Measurements from ENCODE around the gene MEP1B. TPM values are rescaled to one million over a fixed set of nuclear protein-coding genes. Genes with fewer than 3 reads are reported as not detected.
"Not testable (repeated sequence)": the region's sequence is repeated elsewhere in the genome, so short reads cannot be mapped to it uniquely, and the experiment has no call there.

MEP1B gene
- total RNA-seq (0.18 TPM), polyA plus RNA-seq (ENCODE audit: insufficient read depth in 1 of 8, insufficient read length in 8 of 8, low replicate concordance in 1 of 8) (under 1 TPM in 3 of 8 donors, not detected in 5; 0.12 to 0.25 (median 0.13) TPM)
- long read RNA-seq, donor 1, result 0 reads
- long read RNA-seq, donor 2, result 0 reads
- long read RNA-seq, donor 3, result 0 reads
- long read RNA-seq, donor 4, result 0 reads
- long read RNA-seq, donor 5, result 0 reads
- long read RNA-seq, donor 6, result 0 reads
- long read RNA-seq, donor 7, result 0 reads
- long read RNA-seq, donor 8, result 0 reads
- long read RNA-seq, donor 9, result 0 reads
- long read RNA-seq, donor 10, result 0 reads
- long read RNA-seq, donor 11, result 0 reads

- DNase-seq, result no peak
- H3K36me3 ChIP-seq (ENCODE audit: control insufficient read depth, insufficient read depth, low read length), result no peaks in the 10 kb centered on the region
- no peaks in the 10 kb centered on the region for H3K27me3 ChIP-seq (ENCODE audit: control insufficient read depth, insufficient read depth, low read length)
- WGBS (ENCODE audit: insufficient coverage), result no CpG with 5 or more reads among the region's 2 CpGs
- H3K9me3 ChIP-seq (replicated peaks; ENCODE audit: control insufficient read depth, low read depth, low read length), result no peaks in the 10 kb centered on the region
- no peak within 1 kb of the TSS for H3K4me3 ChIP-seq (ENCODE audit: low read length)
- H3K27ac ChIP-seq (ENCODE audit: low read length), result no peak within 1 kb of the TSS
- no peaks in the 10 kb centered on the region for H3K4me1 ChIP-seq (ENCODE audit: control insufficient read depth, insufficient read depth, low read length)
Measured at GRCh38 chr18:32189790-32190189, at the start of gene MEP1B. Gene MEP1B (plus strand): TSS chr18:32190039. CDS start chr18:32190071, 32 bp downstream.

DNA sequence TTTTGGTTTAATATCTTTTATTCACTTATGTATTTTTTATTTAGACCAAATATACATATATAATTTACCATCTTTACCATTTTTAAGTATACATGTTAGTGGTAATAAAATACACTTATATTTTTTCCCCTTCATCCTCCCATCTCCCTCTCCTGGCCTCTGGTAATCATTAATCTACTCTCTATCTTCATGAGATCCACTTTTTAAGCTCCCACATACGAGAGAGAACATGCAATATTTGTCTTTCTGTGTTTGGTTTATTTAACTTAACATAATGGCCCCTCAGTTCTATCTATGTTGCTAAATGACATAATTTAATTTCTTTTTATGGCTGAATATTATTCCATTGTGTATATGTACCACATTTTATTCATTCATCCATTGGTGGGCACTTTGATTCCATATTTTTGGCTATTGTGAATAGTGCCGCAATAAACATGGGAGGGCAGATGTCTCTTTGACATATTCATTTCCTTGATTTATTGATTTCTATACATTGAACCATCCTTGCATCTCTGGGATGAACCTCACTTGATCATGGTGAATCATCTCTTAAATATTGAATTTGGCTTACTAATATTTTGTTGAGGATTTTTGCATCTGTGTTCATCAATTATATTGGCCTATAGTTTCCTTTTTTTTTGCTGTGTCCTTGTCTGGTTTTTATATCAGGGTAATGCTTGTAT lies 41.5 kb upstream of the MEP1B start:
- DNase-seq, result no peak
- Histone ChIP-seq H3K4me1 (ENCODE audit: control insufficient read depth, insufficient read depth, low read length) (no peaks in the 10 kb centered on the region), H3K4me3 (ENCODE audit: low read length) (no peak overlapping the region), H3K36me3 (ENCODE audit: control insufficient read depth, insufficient read depth, low read length) (no peaks in the 10 kb centered on the region), H3K9me3 (replicated peaks; ENCODE audit: control insufficient read depth, low read depth, low read length) (no peaks in the 10 kb centered on the region), H3K27me3 (ENCODE audit: control insufficient read depth, insufficient read depth, low read length) (no peaks in the 10 kb centered on the region), H3K27ac (ENCODE audit: low read length) (no peak overlapping the region)
- no CpG with 5 or more reads among the region's 2 CpGs for WGBS (ENCODE audit: insufficient coverage)

DNA sequence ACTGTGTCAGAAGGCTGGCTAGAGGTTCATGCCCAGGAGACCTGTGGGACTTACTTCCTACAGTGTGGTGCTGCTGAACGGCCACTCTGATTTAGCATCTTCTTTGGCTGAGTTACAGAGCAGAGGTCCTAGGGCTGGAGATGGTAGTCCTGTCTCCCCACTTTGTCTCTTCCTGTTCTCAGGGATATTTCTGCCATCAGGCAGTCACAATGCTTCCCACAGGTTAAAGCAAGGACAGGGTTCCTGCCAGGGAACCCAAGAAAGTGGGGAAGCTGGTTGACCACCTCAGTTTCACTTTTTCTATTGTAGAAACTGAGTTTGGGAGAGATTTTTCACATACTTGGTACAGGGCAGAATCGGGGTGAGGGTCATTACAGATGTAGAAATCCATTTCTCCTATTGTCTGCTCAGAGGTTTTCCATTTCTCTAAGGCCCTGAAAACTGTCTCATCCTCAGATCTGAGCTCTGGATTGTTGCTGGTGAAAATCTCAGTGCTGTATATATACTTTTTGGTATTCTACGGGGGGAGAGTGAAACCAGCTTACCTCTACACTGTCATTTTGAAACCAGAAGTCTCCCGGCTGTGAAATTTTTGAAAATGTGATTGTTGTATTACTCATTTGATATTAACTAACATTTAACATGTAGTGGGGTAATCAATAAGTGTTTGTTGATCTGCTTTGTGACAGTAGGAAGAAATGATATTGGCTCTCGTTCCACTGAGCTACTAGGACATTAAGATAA lies 37.0 kb upstream of the MEP1B start:
- WGBS (ENCODE audit: insufficient coverage), result no CpG with 5 or more reads among the region's 5 CpGs
- H3K4me3 ChIP-seq (ENCODE audit: low read length), result no peak overlapping the region
- no peaks in the 10 kb centered on the region for H3K9me3 ChIP-seq (replicated peaks; ENCODE audit: control insufficient read depth, low read depth, low read length)
- H3K27me3 ChIP-seq (ENCODE audit: control insufficient read depth, insufficient read depth, low read length), result no peaks in the 10 kb centered on the region
- H3K27ac ChIP-seq (ENCODE audit: low read length), result no peak overlapping the region
- DNase-seq, result no peak
- H3K36me3 ChIP-seq (ENCODE audit: control insufficient read depth, insufficient read depth, low read length), result no peaks in the 10 kb centered on the region
- no peaks in the 10 kb centered on the region for H3K4me1 ChIP-seq (ENCODE audit: control insufficient read depth, insufficient read depth, low read length)

DNA sequence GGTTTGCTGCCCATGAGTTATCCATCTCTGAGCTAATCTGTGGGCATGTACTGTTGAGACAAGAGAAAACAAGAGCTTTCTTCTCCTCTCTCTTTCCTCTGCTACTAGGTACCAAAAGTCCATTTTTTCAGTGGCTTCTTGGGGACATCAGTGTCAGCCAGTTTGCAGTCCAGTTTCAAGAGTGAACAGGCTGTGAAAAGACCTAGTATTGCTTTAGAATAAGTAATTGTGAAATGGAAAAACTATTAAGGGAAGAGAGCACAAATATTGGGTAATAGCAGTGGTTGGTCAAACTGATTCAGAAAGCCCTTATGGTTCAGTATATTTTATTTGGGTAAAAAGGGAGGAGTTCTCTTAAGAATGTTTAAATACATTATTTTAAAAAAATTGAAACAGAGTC lies 33.0 kb upstream of the MEP1B start:
- Histone ChIP-seq H3K9me3 (replicated peaks; ENCODE audit: control insufficient read depth, low read depth, low read length) (no peaks in the 10 kb centered on the region), H3K4me1 (ENCODE audit: control insufficient read depth, insufficient read depth, low read length) (peaks cover 2% of the 10 kb centered on the region), H3K27ac (ENCODE audit: low read length) (no peak overlapping the region), H3K36me3 (ENCODE audit: control insufficient read depth, insufficient read depth, low read length) (no peaks in the 10 kb centered on the region), H3K27me3 (ENCODE audit: control insufficient read depth, insufficient read depth, low read length) (no peaks in the 10 kb centered on the region), H3K4me3 (ENCODE audit: low read length) (no peak overlapping the region)
- DNase-seq, result no peak

- 75% methylated on average over 1 of the region's 5 CpGs for WGBS (ENCODE audit: insufficient coverage)
- H3K27ac ChIP-seq (ENCODE audit: low read length), result no peak overlapping the region
- no peaks in the 10 kb centered on the region for H3K9me3 ChIP-seq (replicated peaks; ENCODE audit: control insufficient read depth, low read depth, low read length)
- H3K4me1 ChIP-seq (ENCODE audit: control insufficient read depth, insufficient read depth, low read length), result peaks cover 2% of the 10 kb centered on the region
- DNase-seq, result no peak
- H3K4me3 ChIP-seq (ENCODE audit: low read length), result no peak overlapping the region
- H3K36me3 ChIP-seq (ENCODE audit: control insufficient read depth, insufficient read depth, low read length), result no peaks in the 10 kb centered on the region
- no peaks in the 10 kb centered on the region for H3K27me3 ChIP-seq (ENCODE audit: control insufficient read depth, insufficient read depth, low read length)
Measured at GRCh38 chr18:32157580-32157979, 32.3 kb upstream of the MEP1B start.

GRCh38 chr18:32158108-32158624 lies 31.7 kb upstream of the MEP1B start:
- peaks cover 2% of the 10 kb centered on the region for H3K4me1 ChIP-seq (ENCODE audit: control insufficient read depth, insufficient read depth, low read length)
- DNase-seq, result peak; percentile 94
- H3K9me3 ChIP-seq (replicated peaks; ENCODE audit: control insufficient read depth, low read depth, low read length), result no peaks in the 10 kb centered on the region
- H3K36me3 ChIP-seq (ENCODE audit: control insufficient read depth, insufficient read depth, low read length), result no peaks in the 10 kb centered on the region
- H3K27me3 ChIP-seq (ENCODE audit: control insufficient read depth, insufficient read depth, low read length), result no peaks in the 10 kb centered on the region
- 1% methylated on average over 11 of the region's 22 CpGs for WGBS (ENCODE audit: insufficient coverage)
- H3K4me3 ChIP-seq (ENCODE audit: low read length), result peak overlapping the region; percentile 40
- H3K27ac ChIP-seq (ENCODE audit: low read length), result no peak overlapping the region

DNA sequence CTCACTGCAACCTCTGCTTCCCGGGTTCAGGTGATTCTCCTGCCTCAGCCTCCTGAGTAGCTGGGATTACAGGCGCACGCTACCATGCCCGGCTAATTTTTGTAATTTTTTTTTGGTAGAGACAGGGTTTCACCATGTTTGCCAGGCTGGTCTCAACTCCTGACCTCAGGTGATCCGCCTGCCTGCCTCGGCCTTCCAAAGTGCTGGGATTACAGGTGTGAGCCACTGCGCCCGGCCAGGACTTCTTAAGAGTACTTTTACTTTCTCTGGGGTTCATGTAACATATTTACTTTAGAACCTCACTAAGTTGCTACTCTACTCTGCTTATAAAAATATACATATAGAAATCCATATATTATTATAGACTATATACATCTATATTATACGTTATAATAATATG lies 31.2 kb upstream of the MEP1B start:
- H3K9me3 ChIP-seq (replicated peaks; ENCODE audit: control insufficient read depth, low read depth, low read length); DNase-seq; H3K4me1 ChIP-seq (ENCODE audit: control insufficient read depth, insufficient read depth, low read length); H3K27ac ChIP-seq (ENCODE audit: low read length); H3K27me3 ChIP-seq (ENCODE audit: control insufficient read depth, insufficient read depth, low read length); H3K36me3 ChIP-seq (ENCODE audit: control insufficient read depth, insufficient read depth, low read length); H3K4me3 ChIP-seq (ENCODE audit: low read length): not testable (repeated sequence)
- 20% methylated on average over 1 of the region's 9 CpGs for WGBS (ENCODE audit: insufficient coverage)

DNA sequence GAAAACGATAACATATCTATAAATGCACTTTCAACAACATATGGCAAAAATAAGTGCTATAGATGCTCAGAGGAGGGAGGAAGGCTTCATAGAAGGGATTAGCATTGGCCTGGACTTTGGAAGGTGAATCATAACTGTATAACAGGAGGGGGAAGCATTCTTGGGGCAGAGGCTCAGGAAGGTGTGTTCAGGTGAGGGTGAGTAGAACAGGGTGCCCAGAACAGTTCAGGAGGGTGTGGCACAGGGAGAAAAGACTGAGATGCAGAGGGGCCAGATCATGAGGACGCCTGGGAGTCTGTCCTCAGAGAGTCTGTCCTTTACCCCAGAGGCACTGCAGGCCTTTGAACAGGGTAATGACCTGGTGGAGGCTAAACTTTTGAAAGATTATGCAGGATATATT lies 29.3 kb upstream of the MEP1B start:
- 100% methylated on average over 1 of the region's 2 CpGs for WGBS (ENCODE audit: insufficient coverage)
- H3K4me1 ChIP-seq (ENCODE audit: control insufficient read depth, insufficient read depth, low read length), result peaks cover 2% of the 10 kb centered on the region
- no peaks in the 10 kb centered on the region for H3K9me3 ChIP-seq (replicated peaks; ENCODE audit: control insufficient read depth, low read depth, low read length)
- no peaks in the 10 kb centered on the region for H3K27me3 ChIP-seq (ENCODE audit: control insufficient read depth, insufficient read depth, low read length)
- no peak overlapping the region for H3K4me3 ChIP-seq (ENCODE audit: low read length)
- no peaks in the 10 kb centered on the region for H3K36me3 ChIP-seq (ENCODE audit: control insufficient read depth, insufficient read depth, low read length)
- no peak overlapping the region for H3K27ac ChIP-seq (ENCODE audit: low read length)
- DNase-seq, result no peak

- H3K4me3 ChIP-seq (ENCODE audit: low read length), result no peak overlapping the region
- H3K27ac ChIP-seq (ENCODE audit: low read length), result no peak overlapping the region
- no peaks in the 10 kb centered on the region for H3K9me3 ChIP-seq (replicated peaks; ENCODE audit: control insufficient read depth, low read depth, low read length)
- no peaks in the 10 kb centered on the region for H3K36me3 ChIP-seq (ENCODE audit: control insufficient read depth, insufficient read depth, low read length)
- no CpG with 5 or more reads among the region's 3 CpGs for WGBS (ENCODE audit: insufficient coverage)
- no peaks in the 10 kb centered on the region for H3K27me3 ChIP-seq (ENCODE audit: control insufficient read depth, insufficient read depth, low read length)
- H3K4me1 ChIP-seq (ENCODE audit: control insufficient read depth, insufficient read depth, low read length), result no peaks in the 10 kb centered on the region
- DNase-seq, result peak; percentile 85
Measured at GRCh38 chr18:32167980-32168730, 21.7 kb upstream of the MEP1B start.

Measured in muscle of leg (tissue), 16 donors.